ENCODE data around the gene OSTN.

DNA sequence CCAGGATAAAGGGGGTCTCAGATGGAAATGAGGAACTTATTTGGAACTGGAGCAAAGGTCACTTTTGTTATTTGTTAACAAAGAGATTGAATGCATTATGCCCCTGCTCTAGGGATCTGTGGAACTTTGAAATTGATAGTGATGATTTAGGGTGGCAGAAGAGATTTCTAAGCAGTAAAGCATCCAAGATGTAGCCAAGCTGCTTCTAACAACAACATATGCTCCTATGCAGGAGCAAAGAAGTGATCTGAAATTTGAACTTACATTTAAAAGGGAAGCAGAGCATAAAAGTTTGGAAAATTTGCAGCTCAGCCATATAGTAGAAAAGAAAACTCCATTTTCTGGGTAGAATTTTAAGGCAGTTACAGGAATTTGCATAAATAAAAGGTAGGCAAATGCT lies 99.8 kb downstream of the OSTN start:
- TF ChIP-seq POLR2A (IDR thresholded peaks at IDR 0.05): no peak
- TF ChIP-seq, protein P1, sequence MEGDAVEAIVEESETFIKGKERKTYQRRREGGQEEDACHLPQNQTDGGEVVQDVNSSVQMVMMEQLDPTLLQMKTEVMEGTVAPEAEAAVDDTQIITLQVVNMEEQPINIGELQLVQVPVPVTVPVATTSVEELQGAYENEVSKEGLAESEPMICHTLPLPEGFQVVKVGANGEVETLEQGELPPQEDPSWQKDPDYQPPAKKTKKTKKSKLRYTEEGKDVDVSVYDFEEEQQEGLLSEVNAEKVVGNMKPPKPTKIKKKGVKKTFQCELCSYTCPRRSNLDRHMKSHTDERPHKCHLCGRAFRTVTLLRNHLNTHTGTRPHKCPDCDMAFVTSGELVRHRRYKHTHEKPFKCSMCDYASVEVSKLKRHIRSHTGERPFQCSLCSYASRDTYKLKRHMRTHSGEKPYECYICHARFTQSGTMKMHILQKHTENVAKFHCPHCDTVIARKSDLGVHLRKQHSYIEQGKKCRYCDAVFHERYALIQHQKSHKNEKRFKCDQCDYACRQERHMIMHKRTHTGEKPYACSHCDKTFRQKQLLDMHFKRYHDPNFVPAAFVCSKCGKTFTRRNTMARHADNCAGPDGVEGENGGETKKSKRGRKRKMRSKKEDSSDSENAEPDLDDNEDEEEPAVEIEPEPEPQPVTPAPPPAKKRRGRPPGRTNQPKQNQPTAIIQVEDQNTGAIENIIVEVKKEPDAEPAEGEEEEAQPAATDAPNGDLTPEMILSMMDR (IDR thresholded peaks at IDR 0.05): no peak
